Hematopoietic multipotent progenitor cell (in vitro differentiated cells): ENCODE results near the gene PNMA5. TPM values are rescaled to one million over a fixed set of nuclear protein-coding genes. Genes with fewer than 3 reads are reported as not detected.

Experiments used
- DNase-seq, 3 donors: peaks; one replicate each; pipeline ENCODE4 v3.0.0-alpha.2; 2011 to 2015; ENCODE audit warnings: low read depth in 2 of 3, low spot score in 2 of 3
- total RNA-seq: library from RNA; depleted of rRNA; stranded (reverse); fragments of >200 nt; gene quantifications from one replicate; pipeline ENCODE4 v1.2.3, GENCODE V29; 2012

Gene PNMA5
- total RNA-seq, 1 donor = not detected

- DNase-seq = no peak
These were observed 34.3 kb downstream of the PNMA5 start for GRCh38 chrX:152959626-152960025.

GRCh38 chrX:152958524-152959465 is 35.1 kb downstream of the PNMA5 start:
- DNase-seq = peak; percentile 83 to 89 (median 85)

- DNase-seq = peak in 1 of 3 donors; percentile 43
These were observed 35.9 kb downstream of the PNMA5 start for GRCh38 chrX:152958047-152958446.

GRCh38 chrX:152950786-152951185 is 43.1 kb downstream of the PNMA5 start:
- no peak for DNase-seq

GRCh38 chrX:152949114-152949513 is 44.8 kb downstream of the PNMA5 start:
- DNase-seq = no peak

- DNase-seq = no peak
These were observed 47.2 kb downstream of the PNMA5 start for GRCh38 chrX:152946681-152947080.

GRCh38 chrX:152945021-152945979 is 48.6 kb downstream of the PNMA5 start:
- DNase-seq = no peak

- DNase-seq = no peak
These were observed 50.1 kb downstream of the PNMA5 start for GRCh38 chrX:152943826-152944225.

- DNase-seq = no peak
These were observed 51.9 kb downstream of the PNMA5 start for GRCh38 chrX:152942077-152942442.

- peak; percentile 74 to 93 (median 88) for DNase-seq
These were observed 52.4 kb downstream of the PNMA5 start for GRCh38 chrX:152941328-152942076.

Other genes with a start within 250 kb of the PNMA5 start
- gene MAGEA2, start 240.3 kb downstream of the PNMA5 start, total RNA-seq = not detected
- gene CSAG3, start 234.9 kb downstream of the PNMA5 start, total RNA-seq = not detected
- not detected for gene MAGEA6, start 224.4 kb downstream of the PNMA5 start, total RNA-seq
- gene CETN2, start 163.4 kb downstream of the PNMA5 start, total RNA-seq = 5.4 TPM
- gene NSDHL, start 163.1 kb downstream of the PNMA5 start, total RNA-seq = 11.6 TPM
- gene ZNF185, start 96.0 kb downstream of the PNMA5 start, total RNA-seq = 20.5 TPM
- 2.2 TPM for gene PNMA3, start 62.4 kb upstream of the PNMA5 start, total RNA-seq
- gene PNMA6A, start 78.3 kb upstream of the PNMA5 start, total RNA-seq = 4.6 TPM
- gene MAGEA1, start 185.2 kb upstream of the PNMA5 start, total RNA-seq = not detected